CD4-positive, alpha-beta T cell treated with Interleukin-2 at 100 ng/mL for 4 hours (primary cell): ENCODE measurements around the gene EI24.
"Not testable (repeated sequence)": the region's sequence is repeated elsewhere in the genome, so short reads cannot be mapped to it uniquely, and the experiment has no call there.

Experiments used
- DNase-seq: peaks from one replicate; pipeline ENCODE4 v3.0.0-alpha.2; 2020; ENCODE audit warnings: low spot score

The EI24 gene

GRCh38 chr11:125568970-125569914, at the start of gene EI24:
Gene EI24 (plus strand): TSS chr11:125569477. CDS start chr11:125572528, 3,051 bp downstream.
- peak; percentile 88 for DNase-seq

DNA sequence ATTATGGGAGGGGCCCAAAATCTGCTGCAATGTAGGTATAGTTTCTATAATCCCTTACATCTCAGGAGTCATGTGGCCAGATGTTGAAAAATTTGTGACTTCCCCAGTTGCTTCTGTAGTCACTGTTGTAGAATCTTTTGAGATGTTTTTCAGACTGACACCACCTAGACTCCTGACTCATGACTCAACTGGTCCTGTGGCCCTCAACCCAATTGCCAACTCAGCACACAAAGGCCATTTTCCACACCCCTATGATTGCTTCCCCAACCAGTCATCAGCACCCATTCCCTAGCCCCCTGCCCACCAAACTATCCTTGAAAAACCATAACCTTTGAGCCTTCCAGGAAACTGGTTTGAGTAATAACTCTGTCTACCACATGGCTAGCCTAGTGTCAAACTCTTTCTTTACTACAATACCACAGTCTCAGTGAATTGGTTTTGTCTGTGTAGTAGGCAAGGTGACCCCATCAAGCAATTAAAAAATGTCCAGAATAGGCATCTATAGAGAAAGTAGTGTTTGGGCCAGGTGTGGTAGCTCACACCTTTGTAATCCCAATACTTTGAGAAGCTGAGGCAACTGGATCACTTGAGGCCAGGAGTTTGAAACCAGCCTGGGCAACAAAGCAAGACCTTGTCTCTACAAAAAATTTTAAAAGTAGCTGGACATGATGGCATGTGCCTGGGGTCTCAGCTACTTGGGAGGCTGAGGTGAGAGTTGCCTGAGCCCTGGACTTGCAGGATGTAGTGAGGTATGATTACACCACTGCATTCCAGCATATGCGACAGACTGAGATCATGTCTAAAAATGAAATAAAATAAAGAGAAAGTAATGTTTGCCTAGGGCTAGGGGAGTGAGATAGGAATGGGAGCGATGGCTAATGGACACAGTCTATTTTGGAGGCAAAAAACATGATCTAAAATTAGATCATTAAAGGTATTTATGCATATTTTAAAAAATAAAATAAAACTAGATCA, 49.1 kb upstream of the EI24 start:
- peak; percentile 36 for DNase-seq

DNA sequence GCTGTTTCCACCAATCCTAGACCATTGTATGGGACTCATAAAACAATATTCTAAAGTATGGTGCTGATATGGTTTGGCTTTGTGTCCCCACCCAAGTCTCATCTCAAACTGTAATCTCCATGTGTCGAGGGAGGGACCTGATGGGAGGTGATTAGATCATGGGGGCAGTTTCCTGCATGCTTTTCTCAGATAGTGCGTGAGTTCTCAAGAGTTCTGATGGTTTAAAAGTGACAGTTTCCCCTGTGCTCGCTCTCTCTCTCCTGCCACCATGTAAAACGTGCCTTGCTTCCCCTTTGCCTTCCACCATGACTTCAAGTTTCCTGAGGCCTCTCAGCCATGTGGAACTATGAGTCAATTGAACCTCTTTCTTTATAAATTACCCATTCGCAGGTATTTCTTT, 44.0 kb upstream of the EI24 start:
- no peak for DNase-seq

- DNase-seq: no peak
Measured at GRCh38 chr11:125532668-125533067, 36.6 kb upstream of the EI24 start.

GRCh38 chr11:125535585-125535984, 33.7 kb upstream of the EI24 start:
- DNase-seq: no peak

- not testable (repeated sequence) for DNase-seq
Measured at GRCh38 chr11:125536834-125537233, 32.4 kb upstream of the EI24 start.

- no peak for DNase-seq
Measured at GRCh38 chr11:125542709-125543108, 26.6 kb upstream of the EI24 start.

DNA sequence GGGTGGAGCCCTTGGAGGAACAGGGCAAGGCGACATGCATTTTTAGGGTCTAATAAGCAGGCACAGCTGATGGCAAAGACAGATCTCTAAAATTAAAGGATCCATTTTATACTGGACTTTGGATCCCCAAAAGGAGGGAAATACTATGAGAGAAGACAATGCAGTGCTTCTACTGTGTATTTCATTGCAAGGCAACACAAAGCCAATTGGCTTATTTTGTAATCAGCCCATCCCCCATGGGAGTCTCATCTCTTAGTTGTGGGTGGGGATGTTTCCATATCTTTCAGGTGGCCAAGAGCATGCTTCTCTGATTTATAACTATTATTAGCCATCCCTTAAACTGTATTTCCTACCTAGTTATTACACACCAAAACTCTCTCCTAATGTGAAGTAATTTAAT, 18.5 kb upstream of the EI24 start:
- DNase-seq: no peak

- no peak for DNase-seq
Measured at GRCh38 chr11:125551835-125552342, 17.4 kb upstream of the EI24 start.

GRCh38 chr11:125552927-125553326, 16.4 kb upstream of the EI24 start:
- DNase-seq: no peak

- DNase-seq: no peak
Measured at GRCh38 chr11:125553357-125553756, 15.9 kb upstream of the EI24 start.

DNA sequence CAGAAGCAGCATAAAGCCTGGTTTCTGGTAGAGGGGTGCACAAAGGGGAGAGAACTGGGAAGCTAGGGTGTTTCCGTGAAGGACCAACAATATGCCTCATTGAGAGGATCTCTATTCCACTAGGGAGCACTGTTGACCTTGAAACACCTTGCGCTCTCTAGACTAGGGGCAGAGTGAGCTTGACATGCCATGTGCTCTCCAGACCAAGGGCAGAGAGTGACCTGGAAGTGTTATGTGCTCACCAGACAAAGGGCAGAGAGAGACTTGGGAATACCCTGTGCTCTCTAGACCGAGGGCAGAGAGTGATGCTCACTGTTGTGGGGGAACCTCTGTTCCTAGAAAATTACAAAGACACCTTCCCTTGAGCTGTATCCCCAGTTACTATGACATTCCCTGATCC, 15.2 kb upstream of the EI24 start:
- no peak for DNase-seq

DNA sequence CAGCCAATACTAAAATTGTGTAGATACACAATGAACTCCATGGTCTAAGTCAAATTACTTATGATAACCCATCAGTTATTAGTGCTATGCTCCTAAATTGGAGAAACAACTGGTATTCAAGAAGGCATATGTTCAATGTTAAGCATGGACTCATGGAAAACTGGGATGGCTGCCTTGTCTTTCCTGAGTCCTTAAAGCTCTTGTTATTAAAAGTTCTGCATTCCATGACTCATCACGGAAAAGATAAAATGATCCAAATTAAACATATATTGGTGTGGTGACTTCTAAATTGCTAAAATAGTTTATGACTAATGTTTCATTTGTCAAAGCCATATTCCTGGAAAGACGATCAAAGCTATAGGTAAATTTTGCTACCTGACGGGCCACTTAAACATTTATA, 9.4 kb upstream of the EI24 start:
- no peak for DNase-seq

- no peak for DNase-seq
Measured at GRCh38 chr11:125561924-125562323, 7.4 kb upstream of the EI24 start.

- no peak for DNase-seq
Measured at GRCh38 chr11:125562430-125562829, 6.8 kb upstream of the EI24 start.

GRCh38 chr11:125564357-125564756, 4.9 kb upstream of the EI24 start:
- no peak for DNase-seq

DNA sequence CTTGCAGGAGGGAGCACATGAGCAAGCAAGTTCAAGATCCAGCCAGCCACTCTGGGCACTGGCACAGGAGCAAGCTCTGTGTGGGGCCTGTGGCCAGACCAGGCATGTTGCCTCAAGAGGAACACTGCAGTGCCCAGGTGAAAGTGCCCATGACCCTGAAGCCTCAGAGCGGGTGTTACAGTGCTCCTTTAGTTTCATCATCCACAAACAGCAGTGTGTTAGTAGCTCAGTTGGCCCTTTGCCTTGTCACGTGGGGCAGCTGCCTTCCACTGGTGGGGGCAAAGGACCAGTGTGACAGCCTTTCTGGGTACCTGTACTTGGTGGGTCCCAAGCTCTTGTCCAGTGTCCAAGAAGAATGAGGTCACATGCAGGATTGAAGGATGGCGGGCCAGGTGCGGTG, 3.0 kb upstream of the EI24 start:
- no peak for DNase-seq

GRCh38 chr11:125569915-125570621, 791 bp downstream of the EI24 start:
- DNase-seq: peak; percentile 15

DNA sequence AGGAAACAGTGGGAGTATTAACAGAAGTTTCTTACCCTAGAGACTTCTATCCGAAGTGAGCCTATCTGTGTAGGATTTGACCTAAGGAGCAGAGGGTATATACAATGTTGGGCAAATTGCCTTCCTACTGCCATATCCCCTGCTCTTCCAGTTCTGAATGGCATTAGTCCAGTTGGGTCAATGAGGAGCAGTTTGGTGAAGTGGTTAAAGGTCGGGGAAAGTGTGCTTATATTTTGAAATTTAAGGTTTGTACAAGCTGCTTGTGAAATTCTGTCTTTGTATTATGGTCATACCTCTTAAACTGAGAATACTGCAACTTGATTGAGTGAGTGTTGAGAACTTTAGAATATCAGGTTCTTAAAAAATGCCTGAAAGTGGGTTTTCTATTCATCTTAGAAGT, 1.7 kb downstream of the EI24 start:
- DNase-seq: no peak

- no peak for DNase-seq
Measured at GRCh38 chr11:125572916-125573315, 3.6 kb downstream of the EI24 start.

GRCh38 chr11:125577181-125577580, 7.9 kb downstream of the EI24 start:
- DNase-seq: not testable (repeated sequence)

DNA sequence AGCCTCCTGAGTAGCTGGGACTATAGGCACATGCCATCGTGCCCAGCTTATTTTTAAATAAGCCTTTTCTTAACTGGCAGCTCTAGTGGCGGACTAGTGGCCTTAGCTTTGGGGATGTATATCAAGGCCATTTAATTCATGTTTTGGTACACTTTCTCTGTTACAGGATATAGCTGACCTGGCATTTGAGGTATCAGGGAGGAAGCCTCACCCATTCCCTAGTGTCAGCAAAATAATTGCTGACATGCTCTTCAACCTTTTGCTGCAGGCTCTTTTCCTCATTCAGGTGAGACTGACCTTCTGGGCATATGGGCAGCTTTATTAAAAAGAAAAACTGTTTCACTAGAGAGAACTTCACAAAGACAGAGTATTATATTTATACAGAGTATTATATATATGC, 9.5 kb downstream of the EI24 start:
- DNase-seq: no peak
